ENCODE results near the gene CLK3.
"Not testable (repeated sequence)": the region's sequence is repeated elsewhere in the genome, so short reads cannot be mapped to it uniquely, and the experiment has no call there.

The CLK3 gene

GRCh38 chr15:74627766-74628165, 12.1 kb downstream of the CLK3 start:
- TF ChIP-seq EZH2phosphoT487 (conservative IDR thresholded peaks at IDR 0.05; ENCODE audit: low read length), result no peak
- TF ChIP-seq CTCF (IDR thresholded peaks at IDR 0.05; ENCODE audit: insufficient read depth, low read length, poor library complexity, severe bottlenecking), result no peak
- Histone ChIP-seq H3K79me2 (ENCODE audit: insufficient read depth, low read length) (no peaks in the 10 kb centered on the region), H3K4me2 (ENCODE audit: low read depth, low read length, poor library complexity, severe bottlenecking) (no peak overlapping the region), H3K27me3 (ENCODE audit: low read length) (no peaks in the 10 kb centered on the region), H4K20me1 (ENCODE audit: low read depth, low read length) (no peaks in the 10 kb centered on the region), H3K4me3 (ENCODE audit: insufficient read depth, low read length, poor library complexity, severe bottlenecking) (no peak overlapping the region), H3F3A (ENCODE audit: insufficient read depth) (no peaks in the 10 kb centered on the region), H3K9ac (ENCODE audit: low read length) (no peak overlapping the region), H3K9me3 (ENCODE audit: insufficient read depth, low read length) (no peaks in the 10 kb centered on the region), H2AFZ (ENCODE audit: low read depth, low read length, severe bottlenecking) (no peak overlapping the region), H3K27ac (ENCODE audit: low read depth, low read length) (no peak overlapping the region), H3K9me2 (replicated peaks; ENCODE audit: insufficient read depth, low read length) (no peaks in the 10 kb centered on the region), H3K36me3 (ENCODE audit: low read length) (no peaks in the 10 kb centered on the region)

GRCh38 chr15:74628199-74628598, 12.6 kb downstream of the CLK3 start:
- Histone ChIP-seq H3K9ac (ENCODE audit: low read length) (no peak overlapping the region), H3F3A (ENCODE audit: insufficient read depth) (no peaks in the 10 kb centered on the region), H2AFZ (ENCODE audit: low read depth, low read length, severe bottlenecking) (no peak overlapping the region), H3K4me3 (ENCODE audit: insufficient read depth, low read length, poor library complexity, severe bottlenecking) (no peak overlapping the region), H3K27me3 (ENCODE audit: low read length) (no peaks in the 10 kb centered on the region), H4K20me1 (ENCODE audit: low read depth, low read length) (no peaks in the 10 kb centered on the region), H3K4me2 (ENCODE audit: low read depth, low read length, poor library complexity, severe bottlenecking) (no peak overlapping the region), H3K36me3 (ENCODE audit: low read length) (no peaks in the 10 kb centered on the region), H3K9me2 (replicated peaks; ENCODE audit: insufficient read depth, low read length) (no peaks in the 10 kb centered on the region), H3K79me2 (ENCODE audit: insufficient read depth, low read length) (no peaks in the 10 kb centered on the region), H3K27ac (ENCODE audit: low read depth, low read length) (no peak overlapping the region), H3K9me3 (ENCODE audit: insufficient read depth, low read length) (no peaks in the 10 kb centered on the region)
- TF ChIP-seq EZH2phosphoT487 (conservative IDR thresholded peaks at IDR 0.05; ENCODE audit: low read length) (no peak), CTCF (IDR thresholded peaks at IDR 0.05; ENCODE audit: insufficient read depth, low read length, poor library complexity, severe bottlenecking) (no peak)

GRCh38 chr15:74628949-74629348, 13.3 kb downstream of the CLK3 start:
- H3K9ac ChIP-seq (ENCODE audit: low read length), result no peak overlapping the region
- H3K36me3 ChIP-seq (ENCODE audit: low read length), result no peaks in the 10 kb centered on the region
- TF ChIP-seq CTCF (IDR thresholded peaks at IDR 0.05; ENCODE audit: insufficient read depth, low read length, poor library complexity, severe bottlenecking), result no peak
- TF ChIP-seq EZH2phosphoT487 (conservative IDR thresholded peaks at IDR 0.05; ENCODE audit: low read length), result no peak
- H4K20me1 ChIP-seq (ENCODE audit: low read depth, low read length), result no peaks in the 10 kb centered on the region
- H3F3A ChIP-seq (ENCODE audit: insufficient read depth), result no peaks in the 10 kb centered on the region
- H3K9me3 ChIP-seq (ENCODE audit: insufficient read depth, low read length), result no peaks in the 10 kb centered on the region
- no peak overlapping the region for H3K27ac ChIP-seq (ENCODE audit: low read depth, low read length)
- H3K4me2 ChIP-seq (ENCODE audit: low read depth, low read length, poor library complexity, severe bottlenecking), result no peak overlapping the region
- H3K9me2 ChIP-seq (replicated peaks; ENCODE audit: insufficient read depth, low read length), result no peaks in the 10 kb centered on the region
- no peak overlapping the region for H2AFZ ChIP-seq (ENCODE audit: low read depth, low read length, severe bottlenecking)
- H3K4me3 ChIP-seq (ENCODE audit: insufficient read depth, low read length, poor library complexity, severe bottlenecking), result no peak overlapping the region
- no peaks in the 10 kb centered on the region for H3K27me3 ChIP-seq (ENCODE audit: low read length)
- H3K79me2 ChIP-seq (ENCODE audit: insufficient read depth, low read length), result no peaks in the 10 kb centered on the region

- H2AFZ ChIP-seq (ENCODE audit: low read depth, low read length, severe bottlenecking); H4K20me1 ChIP-seq (ENCODE audit: low read depth, low read length); H3K9me3 ChIP-seq (ENCODE audit: insufficient read depth, low read length); H3K36me3 ChIP-seq (ENCODE audit: low read length); H3K4me3 ChIP-seq (ENCODE audit: insufficient read depth, low read length, poor library complexity, severe bottlenecking); H3K27ac ChIP-seq (ENCODE audit: low read depth, low read length); H3K9ac ChIP-seq (ENCODE audit: low read length); H3K27me3 ChIP-seq (ENCODE audit: low read length); H3K9me2 ChIP-seq (replicated peaks; ENCODE audit: insufficient read depth, low read length); H3F3A ChIP-seq (ENCODE audit: insufficient read depth); H3K79me2 ChIP-seq (ENCODE audit: insufficient read depth, low read length); H3K4me2 ChIP-seq (ENCODE audit: low read depth, low read length, poor library complexity, severe bottlenecking): not testable (repeated sequence)
Observed at GRCh38 chr15:74629696-74630095, 14.1 kb downstream of the CLK3 start.
